ENCODE data around the gene TKFC. TPM values are rescaled to one million over a fixed set of nuclear protein-coding genes. Genes with fewer than 3 reads are reported as not detected.

TKFC gene
- total and polyA plus RNA-seq, 9 of the 15 experiments (the other 6 are each of a cell fraction or from before 2014, with no cell fraction given): 2.0 to 61.7 (median 28.5) TPM

DNA sequence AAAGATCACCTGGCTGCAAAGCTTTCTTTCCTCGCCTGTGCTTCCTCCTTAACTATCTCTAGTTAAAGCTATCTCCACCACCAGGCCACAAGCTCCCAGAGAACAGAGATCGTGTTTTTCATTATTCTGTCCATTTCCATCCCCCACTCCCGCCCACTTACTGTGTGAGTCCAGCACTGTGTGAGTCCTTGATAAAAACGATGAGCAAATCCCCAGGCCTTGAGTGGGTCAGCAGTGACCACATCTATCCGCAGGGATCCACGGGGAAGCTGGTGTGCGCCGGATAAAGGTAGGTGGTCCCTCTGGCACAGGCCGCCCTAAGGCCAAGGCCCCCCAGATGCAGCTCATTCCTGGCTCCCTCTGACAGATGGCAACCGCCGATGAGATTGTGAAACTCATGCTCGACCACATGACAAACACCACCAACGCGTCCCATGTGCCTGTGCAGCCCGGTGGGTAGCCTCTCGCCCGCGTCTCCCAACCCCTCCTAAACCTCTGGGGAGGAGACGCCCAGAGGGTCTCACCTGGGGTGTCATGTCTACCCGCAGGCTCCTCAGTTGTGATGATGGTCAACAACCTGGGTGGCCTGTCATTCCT, 9.3 kb downstream of the TKFC start (continued):
- TF ChIP-seq ZNF431 (CRISPR knock-in tag; IDR thresholded peaks at IDR 0.05) (no peak), FIP1L1 (IDR thresholded peaks at IDR 0.05; ENCODE audit: low read depth, low read length, poor library complexity, severe bottlenecking) (no peak), ETV5 (CRISPR knock-in tag; IDR thresholded peaks at IDR 0.05; ENCODE audit: low read depth) (no peak), KLF13 (tag; IDR thresholded peaks at IDR 0.05; ENCODE audit: borderline replicate concordance, low read depth) (peak; percentile 70; the same call in 1 of the 2 replicates), RREB1 (CRISPR knock-in tag; IDR thresholded peaks at IDR 0.05) (no peak), ZSCAN32 (CRISPR knock-in tag; IDR thresholded peaks at IDR 0.05) (no peak), ILF3 (IDR thresholded peaks at IDR 0.05; ENCODE audit: borderline replicate concordance) (no peak), ARID4B (CRISPR knock-in tag; IDR thresholded peaks at IDR 0.05) (0 out of 2 replicates have a peak, but pooled peaks have one; percentile 16), ZNF134 (CRISPR knock-in tag; conservative IDR thresholded peaks at IDR 0.05) (no peak), SP1 (CRISPR knock-in tag; IDR thresholded peaks at IDR 0.05) (no peak), MCM7 (IDR thresholded peaks at IDR 0.05) (no peak), NCOA2 (IDR thresholded peaks at IDR 0.05; ENCODE audit: partially characterized antibody in 2 of 2) (no peak), HINFP (tag; conservative IDR thresholded peaks at IDR 0.05; ENCODE audit: low read depth) (no peak), NFE2L1 (tag; IDR thresholded peaks at IDR 0.05; ENCODE audit: borderline replicate concordance, low read depth) (no peak)

All from K562 (cell line).